ENCODE results near the gene KLK1.
"Not testable (repeated sequence)": the region's sequence is repeated elsewhere in the genome, so short reads cannot be mapped to it uniquely, and the experiment has no call there.

The KLK1 gene

DNA sequence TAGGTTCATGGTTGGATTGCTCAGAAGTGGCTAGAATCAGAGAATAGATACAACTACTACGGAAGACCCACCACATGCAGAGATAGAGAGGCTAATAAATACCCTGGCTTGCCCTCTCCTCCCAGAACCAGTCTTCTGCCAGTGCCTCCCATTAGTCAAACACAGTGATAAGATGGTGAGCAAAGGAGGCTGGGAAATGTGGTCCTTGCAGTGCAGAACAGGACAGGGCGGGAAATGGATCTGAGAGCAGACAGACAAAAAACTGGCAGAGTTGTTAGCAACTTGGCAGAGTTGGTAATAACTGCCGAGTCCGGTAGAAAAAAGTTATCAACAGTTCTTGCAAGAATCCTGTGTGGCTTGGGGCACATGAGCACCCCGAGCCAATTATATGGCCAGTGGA, 8.7 kb downstream of the KLK1 start:
- no peak for DNase-seq (ENCODE audit: low read depth)

DNA sequence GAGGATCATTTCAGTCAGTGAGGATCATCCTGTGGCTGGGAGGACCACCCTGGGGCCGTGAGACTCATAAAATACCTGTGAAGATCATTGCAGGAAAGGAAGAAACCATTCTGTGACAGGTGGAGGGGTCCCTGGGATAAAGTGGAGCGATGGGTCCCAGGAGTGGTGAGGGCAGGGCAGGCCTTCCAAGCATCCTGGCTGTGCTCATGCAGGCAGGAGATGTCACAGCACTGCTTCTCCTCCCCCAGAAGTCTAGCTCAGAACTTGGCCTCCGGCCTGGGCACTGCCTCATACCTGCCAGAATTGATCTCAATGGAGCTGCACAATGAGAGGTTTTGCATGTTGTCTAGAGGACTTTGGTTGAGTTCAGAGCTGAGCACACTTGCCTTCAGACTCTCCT, 11.1 kb downstream of the KLK1 start:
- DNase-seq (ENCODE audit: low read depth) = no peak

DNA sequence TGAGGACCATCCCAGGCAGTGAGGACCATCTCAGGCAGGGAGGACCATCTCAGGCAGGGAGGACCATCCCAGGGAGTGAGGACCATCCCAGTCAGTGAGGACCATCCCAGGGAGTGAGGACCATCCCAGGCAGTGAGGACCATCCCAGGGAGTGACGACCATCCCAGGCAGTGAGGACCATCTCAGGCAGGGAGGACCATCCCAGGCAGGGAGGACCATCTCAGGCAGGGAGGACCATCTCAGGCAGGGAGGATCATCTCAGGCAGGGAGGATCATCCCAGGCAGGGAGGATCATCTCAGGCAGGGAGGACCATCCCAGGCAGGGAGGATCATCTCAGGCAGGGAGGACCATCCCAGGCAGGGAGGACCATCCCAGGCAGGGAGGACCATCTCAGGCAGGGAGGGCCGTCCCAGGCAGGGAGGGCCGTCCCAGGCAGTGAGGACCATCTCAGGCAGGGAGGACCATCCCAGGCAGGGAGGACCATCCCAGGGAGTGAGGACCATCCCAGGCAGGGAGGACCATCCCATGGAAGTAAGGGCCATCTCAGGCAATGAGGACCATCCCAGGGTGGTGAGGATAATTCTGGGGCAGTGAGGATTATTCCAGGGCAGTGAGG, 11.9 kb downstream of the KLK1 start:
- DNase-seq (ENCODE audit: low read depth) = not testable (repeated sequence)

DNA sequence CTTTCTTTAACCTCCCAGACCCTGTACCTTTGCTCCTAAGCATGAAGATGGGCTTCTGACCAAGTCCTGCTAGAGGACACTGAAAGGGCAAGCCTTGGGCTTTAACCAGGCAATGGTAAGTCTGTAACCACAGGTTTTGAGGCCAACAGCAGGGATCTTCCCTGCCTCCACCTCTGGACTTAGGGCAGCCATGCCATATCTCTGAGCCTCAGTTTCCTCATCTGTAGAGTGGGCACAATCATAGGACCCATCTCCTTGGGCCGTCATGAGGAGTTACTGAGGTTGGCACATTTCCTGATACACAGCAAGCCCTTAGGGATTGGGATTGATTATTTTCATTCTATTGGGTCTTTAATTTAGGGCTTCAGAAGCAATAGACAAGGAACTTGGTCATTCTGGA, 14.7 kb downstream of the KLK1 start:
- DNase-seq (ENCODE audit: low read depth) = no peak

DNA sequence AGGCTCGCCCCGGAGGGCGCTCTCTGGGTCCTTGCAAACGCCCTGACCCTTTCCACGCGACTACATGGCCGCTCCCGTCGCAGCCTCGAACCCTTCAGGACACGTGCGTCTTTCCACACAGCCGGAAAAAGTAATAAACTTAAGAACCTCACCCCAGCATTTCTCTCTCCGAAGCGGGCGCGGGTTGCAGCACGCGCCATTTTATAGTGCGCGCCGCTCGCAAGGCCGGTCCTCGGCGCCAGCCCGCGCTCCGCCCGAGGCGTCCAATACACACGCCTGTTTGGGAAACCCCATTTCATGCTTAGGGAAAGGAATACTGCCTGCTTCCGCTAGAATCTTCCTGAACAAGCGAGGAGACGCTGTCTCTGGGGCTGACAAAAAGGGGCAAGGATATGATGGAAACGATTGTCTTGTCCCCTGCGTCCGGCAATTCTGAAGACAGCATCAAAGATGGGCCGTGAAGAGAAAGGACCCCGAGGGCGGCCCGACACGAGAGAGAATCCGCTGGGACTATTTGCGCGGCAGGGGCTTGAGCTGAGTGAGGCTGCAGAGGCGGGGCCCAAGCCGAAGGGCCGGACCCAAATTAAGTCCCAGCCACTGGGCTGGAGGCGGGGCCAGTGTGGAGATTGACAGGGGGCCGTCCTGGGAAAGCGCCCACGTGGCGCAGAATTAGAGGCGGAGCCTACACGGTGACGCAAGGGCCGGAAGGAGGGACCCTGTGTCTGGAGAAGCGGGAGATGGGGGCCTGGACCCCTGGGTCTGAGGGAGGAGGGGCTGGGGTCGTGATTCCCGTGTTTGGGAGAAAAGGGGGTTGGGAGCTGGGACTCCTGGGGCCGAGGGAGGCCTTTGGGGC, 18.9 kb downstream of the KLK1 start:
- peak; percentile 97 for DNase-seq (ENCODE audit: low read depth)

- DNase-seq (ENCODE audit: low read depth) = no peak
Measured at GRCh38 chr19:50803633-50804419, 19.8 kb downstream of the KLK1 start.

- DNase-seq (ENCODE audit: low read depth) = no peak
Measured at GRCh38 chr19:50801107-50801506, 22.5 kb downstream of the KLK1 start.

DNA sequence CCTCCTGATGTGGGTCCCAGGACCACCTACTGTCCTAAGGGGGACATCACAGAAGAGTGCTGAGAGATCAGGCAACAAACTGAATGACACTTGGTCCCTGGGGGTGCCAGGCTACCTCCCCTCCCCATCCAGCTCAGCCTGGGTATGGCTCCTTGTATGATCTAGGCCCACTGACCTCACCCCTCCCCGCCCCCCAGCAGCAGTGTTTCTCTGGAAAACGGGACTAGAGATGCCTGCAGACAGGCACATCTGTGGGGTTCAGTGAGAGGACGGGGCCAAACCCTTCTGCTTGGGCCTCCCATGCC, 24.1 kb downstream of the KLK1 start:
- no peak for DNase-seq (ENCODE audit: low read depth)

DNA sequence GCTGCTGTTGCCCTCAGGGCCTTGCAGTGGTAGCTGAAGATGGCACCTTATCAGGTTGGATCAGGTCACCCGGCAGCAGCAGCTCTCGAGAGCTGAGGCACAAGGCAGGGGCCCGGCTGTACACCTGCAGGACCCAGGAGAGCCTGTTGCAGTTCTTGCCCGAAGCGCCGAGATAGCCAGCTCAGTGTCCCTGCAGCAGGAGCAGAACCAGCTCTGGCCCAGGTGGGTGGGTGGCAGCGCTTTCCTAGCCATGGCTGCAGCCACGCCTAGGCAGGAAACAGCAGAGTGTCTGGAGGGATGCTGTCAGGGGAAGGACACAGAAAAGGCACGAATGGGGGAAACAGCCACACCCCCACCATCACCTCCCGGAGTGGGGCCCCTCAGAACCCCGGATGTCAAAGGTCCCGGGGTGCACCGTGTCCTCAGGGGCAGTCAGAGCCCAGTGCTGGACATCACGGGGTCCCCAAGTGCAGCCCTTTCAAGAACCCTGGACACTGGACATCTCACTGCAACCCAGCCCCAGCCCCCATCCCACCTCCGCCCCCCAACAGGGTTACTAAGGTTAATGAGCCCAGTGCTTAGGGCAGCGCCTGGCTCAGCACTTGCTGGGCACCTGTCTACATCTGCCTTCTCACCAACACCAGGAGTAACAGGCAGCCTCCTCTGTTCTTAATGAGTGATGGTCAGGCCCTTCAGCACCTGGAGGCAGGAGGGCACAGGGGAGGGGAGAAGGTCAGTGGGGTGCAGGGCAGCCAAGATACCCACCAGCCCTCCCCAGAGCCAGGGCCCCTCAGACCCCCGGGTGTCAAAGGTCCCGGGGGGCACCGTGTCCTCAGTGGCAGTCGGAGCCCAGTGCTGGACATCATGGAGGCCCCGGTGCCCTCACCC, 24.7 kb downstream of the KLK1 start:
- DNase-seq (ENCODE audit: low read depth) = no peak

DNA sequence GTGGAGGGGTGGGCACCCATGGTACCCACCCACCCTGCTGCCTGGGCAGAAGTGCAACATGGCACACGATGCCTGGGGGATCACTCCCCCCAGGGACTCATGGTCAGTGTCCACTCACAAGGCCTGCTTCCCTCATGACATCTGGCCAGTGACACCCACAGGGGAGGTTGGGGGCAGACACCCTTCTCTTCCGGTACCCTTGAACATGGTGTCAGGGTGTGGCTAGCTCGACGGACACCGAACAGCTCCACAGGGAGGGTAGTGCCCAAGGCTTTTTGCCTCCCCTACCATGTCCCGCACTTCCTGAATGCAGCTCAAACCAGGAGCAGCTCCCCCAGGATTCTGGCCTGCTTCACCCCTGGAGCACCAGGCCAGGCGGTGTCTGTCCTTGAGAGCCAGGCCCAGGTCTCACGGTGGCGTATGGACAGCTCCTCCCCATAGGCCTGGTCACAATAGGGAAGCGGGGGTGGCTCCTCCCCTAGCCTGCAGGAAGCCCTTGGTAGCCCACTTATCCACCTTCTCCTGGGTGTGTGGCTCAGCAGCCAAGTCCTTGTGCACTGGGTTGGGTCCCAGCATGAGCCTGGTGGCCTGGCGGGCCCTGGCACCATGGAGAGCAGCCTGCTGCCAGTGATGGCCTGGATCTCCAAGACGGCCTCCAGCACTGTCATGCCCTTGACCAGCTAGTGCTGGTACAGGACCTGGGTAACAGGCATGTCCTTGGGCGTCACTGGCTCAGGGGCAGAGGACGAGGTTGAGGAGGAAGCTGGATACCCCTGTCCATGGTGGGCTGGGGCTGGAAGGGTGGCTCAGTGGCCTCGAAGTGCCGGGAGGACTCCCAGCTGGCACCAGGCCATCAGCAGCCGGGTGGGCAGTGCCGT, 25.6 kb downstream of the KLK1 start:
- DNase-seq (ENCODE audit: low read depth) = no peak

- no peak for DNase-seq (ENCODE audit: low read depth)
Measured at GRCh38 chr19:50797429-50797780, 26.2 kb downstream of the KLK1 start.

DNA sequence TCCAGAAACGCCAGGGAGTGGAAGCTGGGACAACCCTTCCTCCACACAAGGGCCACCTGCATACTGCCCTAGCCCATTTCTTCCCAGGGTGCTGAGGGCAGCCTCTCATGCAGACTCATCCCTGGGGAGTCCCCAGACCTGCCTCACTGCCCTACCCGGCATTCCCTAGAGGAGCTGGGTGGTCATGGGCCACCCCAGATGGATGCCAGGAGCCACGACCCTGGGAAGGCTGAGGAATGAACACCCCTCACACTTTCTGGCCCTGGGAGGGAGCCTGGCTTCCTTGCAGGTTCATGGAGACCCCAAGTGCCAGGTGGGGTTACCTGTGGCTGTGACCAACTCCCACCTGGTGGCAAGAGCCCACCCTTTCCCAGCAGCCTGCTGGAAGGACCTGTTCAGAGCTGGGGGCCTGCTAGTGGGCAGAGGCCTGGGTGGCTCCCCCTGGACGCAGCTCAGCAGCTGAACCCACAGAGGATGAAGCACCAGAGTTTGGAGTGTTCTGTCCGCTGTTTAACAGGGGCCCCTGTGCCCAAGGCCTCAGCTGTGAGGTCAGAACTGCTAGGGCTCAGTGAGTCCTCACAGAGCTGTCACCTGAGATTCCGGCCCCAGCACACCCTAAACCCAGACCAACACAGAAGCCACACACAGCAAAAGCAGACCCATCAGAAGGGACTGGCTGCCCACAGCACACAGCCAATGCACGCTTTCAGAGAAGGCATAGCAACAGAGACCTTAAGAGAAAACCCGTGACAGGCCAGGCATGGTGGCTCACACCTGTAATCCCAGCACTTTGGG, 26.8 kb downstream of the KLK1 start:
- DNase-seq (ENCODE audit: low read depth) = no peak

DNA sequence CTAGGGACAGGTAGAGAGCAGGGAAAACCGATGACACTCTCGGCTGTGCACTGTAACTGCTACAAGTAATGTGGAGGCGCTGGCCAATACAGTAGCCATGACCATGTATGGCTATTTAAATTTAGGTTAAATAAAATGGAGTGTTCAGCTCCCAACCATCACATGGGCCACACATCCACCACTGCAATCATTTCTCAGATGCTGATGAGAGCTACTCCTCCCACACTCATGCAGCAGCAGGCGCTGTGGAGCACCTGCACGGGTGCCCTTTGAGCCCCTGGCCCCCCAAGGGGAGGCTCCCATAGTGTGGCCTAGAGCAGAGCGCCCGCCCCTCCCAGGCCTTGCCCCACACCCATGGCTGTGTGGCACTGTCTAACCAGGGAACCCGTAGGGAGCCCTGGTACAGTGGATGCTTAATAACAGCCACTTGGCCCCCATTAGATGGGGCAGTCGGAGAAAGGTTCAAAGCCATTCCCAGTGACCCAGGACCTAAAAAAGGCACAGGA, 27.4 kb downstream of the KLK1 start:
- no peak for DNase-seq (ENCODE audit: low read depth)

DNA sequence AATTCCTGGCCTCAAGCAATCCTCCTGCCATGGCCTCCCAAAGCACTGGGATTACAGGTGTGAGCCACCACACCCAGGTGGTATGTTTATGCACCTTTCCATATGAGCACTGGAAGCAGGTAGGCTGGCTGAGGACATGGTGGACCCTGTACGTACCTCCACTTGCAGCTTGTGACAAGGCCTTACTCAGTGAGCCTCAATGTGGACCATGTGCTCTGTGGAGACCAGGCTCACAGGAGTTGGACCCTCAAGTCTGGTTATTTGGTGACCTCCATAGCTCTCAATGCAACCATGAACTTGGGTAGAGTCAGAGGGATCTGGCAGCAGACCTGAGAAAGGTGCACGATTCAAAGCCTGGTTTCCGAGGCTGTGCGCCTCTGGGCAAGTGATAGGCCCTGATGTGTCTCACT, 27.9 kb downstream of the KLK1 start:
- DNase-seq (ENCODE audit: low read depth) = no peak

DNA sequence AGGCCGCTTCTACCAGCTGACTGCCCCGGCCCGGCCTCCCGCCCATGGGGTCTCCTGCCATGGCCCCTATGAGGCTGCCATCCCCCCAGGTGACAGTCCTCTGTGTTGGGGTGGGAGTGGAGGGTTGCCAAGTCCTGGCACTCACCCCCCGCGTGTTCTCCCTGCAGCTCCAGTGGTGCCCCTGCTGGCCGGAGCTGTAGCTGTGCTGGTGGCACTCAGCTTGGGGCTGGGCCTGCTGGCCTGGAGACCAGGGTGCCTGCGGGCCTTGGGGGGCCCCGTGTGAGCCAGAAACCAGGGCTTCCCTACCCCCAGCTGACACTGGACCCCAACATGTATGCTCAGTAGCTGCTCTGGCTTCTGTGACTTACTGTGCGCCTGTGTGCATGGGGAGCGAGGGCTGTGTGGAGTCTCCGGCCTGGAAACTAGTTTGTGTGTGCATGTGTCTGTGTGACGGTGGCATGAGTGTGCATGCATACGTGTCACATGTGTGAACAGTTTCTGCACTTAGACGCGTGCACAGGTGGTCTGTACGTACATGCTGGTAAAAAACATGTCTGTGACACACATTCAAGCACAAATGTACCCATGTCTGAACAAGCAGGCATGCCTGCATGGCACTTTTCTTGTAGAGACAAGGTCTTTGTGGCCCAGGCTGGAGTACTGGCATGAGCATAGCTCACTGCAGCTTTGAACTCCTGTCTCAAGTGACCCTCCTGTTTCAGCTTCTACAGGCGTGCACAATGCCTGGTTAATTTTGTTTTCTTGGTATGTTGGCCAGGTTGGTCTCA, 28.5 kb downstream of the KLK1 start:
- no peak for DNase-seq (ENCODE audit: low read depth)

DNA sequence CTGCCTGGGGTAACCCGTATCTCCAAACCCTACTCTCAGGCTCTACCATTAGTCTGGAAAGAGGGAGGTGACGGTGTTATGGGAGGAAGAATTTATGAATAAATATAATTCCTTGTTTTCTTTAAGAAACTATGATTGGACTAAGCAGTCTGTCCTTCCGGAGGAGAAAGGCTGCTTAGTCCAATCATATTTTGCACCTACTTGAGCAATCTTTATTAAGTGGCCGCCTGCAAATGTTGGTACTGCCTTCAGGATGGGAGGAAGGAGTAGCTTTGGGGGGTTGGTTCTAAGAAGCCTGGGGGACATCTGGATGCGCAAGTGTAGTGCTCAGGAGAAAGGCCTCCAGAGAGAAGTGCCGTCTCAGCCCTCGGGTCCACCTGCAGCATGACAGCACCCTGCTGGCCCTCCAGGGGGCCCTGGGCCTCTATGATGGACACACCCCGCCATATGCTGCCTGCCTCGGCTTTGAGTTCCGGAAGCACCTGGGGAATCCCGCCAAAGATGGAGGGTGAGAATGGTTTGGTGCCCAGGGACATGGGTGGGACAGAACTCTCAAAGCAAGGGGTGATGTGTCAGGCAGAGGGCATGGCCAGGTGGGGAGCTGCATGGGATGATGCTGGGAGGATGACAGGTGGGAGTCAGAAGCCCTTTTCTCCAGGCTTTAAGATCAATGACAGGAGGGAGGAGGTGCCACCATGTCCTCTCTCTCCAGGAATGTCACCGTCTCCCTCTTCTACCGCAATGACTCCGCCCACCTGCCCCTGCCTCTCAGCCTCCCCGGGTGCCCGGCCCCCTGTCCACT, 29.3 kb downstream of the KLK1 start:
- no peak for DNase-seq (ENCODE audit: low read depth)

DNA sequence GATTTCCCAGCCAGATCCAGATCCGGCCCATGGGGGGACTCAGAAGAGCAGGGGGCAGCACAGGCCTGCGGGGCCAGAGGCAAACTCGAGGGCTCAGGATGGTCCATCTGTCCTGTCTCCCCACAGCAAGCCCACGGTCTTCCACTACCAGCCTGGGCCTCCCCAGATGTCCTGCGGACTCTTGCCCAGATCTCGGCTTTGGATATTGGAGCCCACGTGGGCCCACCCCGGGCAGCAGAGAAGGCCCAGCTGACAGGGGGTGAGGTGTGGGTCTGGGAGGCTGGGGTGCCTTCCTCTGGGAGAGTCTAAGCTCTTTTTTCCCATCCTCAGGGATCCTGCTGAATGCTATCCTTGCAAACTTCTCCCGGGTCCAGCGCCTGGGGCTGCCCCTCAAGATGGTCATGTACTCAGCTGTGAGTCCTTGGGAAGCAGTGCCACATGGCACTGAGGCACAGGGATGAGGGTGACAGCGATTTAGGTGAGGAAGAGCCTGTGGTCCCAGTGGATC, 30.0 kb downstream of the KLK1 start:
- no peak for DNase-seq (ENCODE audit: low read depth)

Data from stimulated activated CD8-positive, alpha-beta memory T cell treated with anti-CD3 and anti-CD28 coated beads, Interleukin-4, amount 100 ng/mL, for 24 hours (primary cell).